Esophagus muscularis mucosa (tissue), 4 donors: Measurements from ENCODE around the gene LBP. TPM values are rescaled to one million over a fixed set of nuclear protein-coding genes. Genes with fewer than 3 reads are reported as not detected.

Source experiments
- DNase-seq: peaks from one replicate; pipeline ENCODE4 v3.0.0-alpha.2; 2017; ENCODE audit errors: extremely low spot score
- H3K27ac ChIP-seq, 4 donors: fragments of 200-600 bp; sonication (generic); replicated peaks in 1 of 4; 1 replicate in 3 of 4; 2 replicates in 1 of 4; pipeline ENCODE4 v1.5.1; 2016 to 2019; ENCODE audit warnings: mild to moderate bottlenecking in 1 of 4
- H3K27me3 ChIP-seq, 4 donors: fragments of 200-600 bp; sonication (generic); one replicate each; pipeline versions ENCODE4 v1.5.1 to v1.6.0; 2016 to 2019
- H3K36me3 ChIP-seq, 4 donors: fragments of 200-600 bp; sonication (generic); one replicate each; pipeline ENCODE4 v1.5.1; 2016 to 2019
- H3K4me1 ChIP-seq, 4 donors: fragments of 200-600 bp; sonication (generic); one replicate each; pipeline ENCODE4 v1.5.1; 2016 to 2019
- H3K4me3 ChIP-seq, 4 donors: fragments of 200-600 bp; sonication (generic); 1 replicate in 2 of 4; 2 replicates in 2 of 4; pipeline ENCODE4 v1.5.1; 2016 to 2019; ENCODE audit warnings: mild to moderate bottlenecking in 4 of 4, moderate library complexity in 1 of 4
- H3K9me3 ChIP-seq, 4 donors: fragments of 200-600 bp; sonication (generic); 1 replicate in 3 of 4; 2 replicates in 1 of 4; pipeline ENCODE4 v1.5.1; 2016 to 2019
- CTCF ChIP-seq, 3 experiments: fragments of 200-600 bp in 2 of 3; fragments of 450-650 bp in 1 of 3; sonication (generic) in 2 of 3; IDR thresholded peaks; one replicate each; pipeline ENCODE4 v1.5.1; 2017 to 2019; ENCODE audit warnings: antibody characterized with exemption in 3 of 3, mild to moderate bottlenecking in 2 of 3, moderate library complexity in 1 of 3
- EP300 ChIP-seq: sonication (generic); formaldehyde crosslinking; IDR thresholded peaks from one replicate; pipeline ENCODE4 v1.6.1; 2017; ENCODE audit warnings: antibody characterized with exemption
- POLR2A ChIP-seq: fragments of 450-650 bp; IDR thresholded peaks from one replicate; pipeline ENCODE4 v1.6.1; 2017; ENCODE audit warnings: antibody characterized with exemption, moderate library complexity, mild to moderate bottlenecking, low read depth
- POLR2AphosphoS5 ChIP-seq, 2 donors: sonication (generic); formaldehyde crosslinking; IDR thresholded peaks; one replicate each; pipeline ENCODE4 v1.6.1; 2017; ENCODE audit warnings: antibody characterized with exemption in 2 of 2
- WGBS: methylation state at CpG from one replicate; pipeline ENCODE4 v1.1.5; 2018; 5-methylcytosine and 5-hydroxymethylcytosine counted together
- intact Hi-C: fragments of 100-400 bp; cut with DNase I; formaldehyde crosslinking; loops from one replicate; pipeline ENCODE4 v1.15.1; 2023
- total RNA-seq, 4 donors: library from RNA; depleted of rRNA; stranded (reverse); fragments of >200 nt; gene quantifications; one replicate each; pipeline versions ENCODE4 v1.1.0 to v1.2.1, GENCODE V29; 2016

LBP gene
- total RNA-seq, 4 donors from 2014 or later: 0.13 to 0.33 TPM; not detected in 2

GRCh38 chr20:38344107-38344701 is 2.1 kb upstream of the LBP start:
- Histone ChIP-seq H3K9me3 (no peaks in the 10 kb centered on the region), H3K27ac (no peak overlapping the region), H3K4me1 (no peaks in the 10 kb centered on the region), H3K27me3 (peaks cover 0 to 9% (median 0%) of the 10 kb centered on the region in 4 donors), H3K36me3 (no peaks in the 10 kb centered on the region), H3K4me3 (no peak overlapping the region)
- DNase-seq: no peak
- intact Hi-C loops: no loop called here
- no peak for TF ChIP-seq POLR2A
- TF ChIP-seq POLR2AphosphoS5 (IDR thresholded peaks at IDR 0.05): no peak
- TF ChIP-seq EP300: no peak
- TF ChIP-seq CTCF (IDR thresholded peaks at IDR 0.05): no peak
- 79% methylated on average over 4 of the region's 5 CpGs for WGBS

DNA sequence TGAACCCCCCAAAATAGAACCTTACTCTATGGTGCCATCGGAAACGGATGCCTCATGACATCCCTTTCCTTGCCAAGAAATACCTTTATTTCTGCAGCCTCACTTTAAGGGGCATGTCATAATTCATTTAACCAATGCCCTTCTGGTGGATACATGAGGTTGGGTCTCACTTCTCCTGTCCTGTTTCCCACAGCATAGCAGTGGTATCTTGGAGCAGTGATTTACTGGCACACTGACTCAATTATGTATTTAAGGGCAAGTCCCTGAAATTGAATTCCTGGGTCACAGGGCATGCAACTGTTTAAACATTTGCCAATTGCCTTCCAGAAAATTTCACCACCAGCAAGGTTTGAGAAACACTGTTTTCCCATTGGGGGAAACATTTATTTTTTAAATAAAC is 639 bp upstream of the LBP start:
- H3K27ac ChIP-seq: no peak overlapping the region
- H3K4me1 ChIP-seq: peaks cover 0 to under 1% (median 0%) of the 10 kb centered on the region in 4 donors
- 8% methylated on average over 2 of the region's 2 CpGs for WGBS
- no peak overlapping the region for H3K4me3 ChIP-seq
- H3K27me3 ChIP-seq: peaks cover 0 to 13% (median 0%) of the 10 kb centered on the region in 4 donors
- intact Hi-C loops: no loop called here
- no peak for DNase-seq
- no peaks in the 10 kb centered on the region for H3K36me3 ChIP-seq
- TF ChIP-seq CTCF (IDR thresholded peaks at IDR 0.05) (no peak), POLR2A (no peak), POLR2AphosphoS5 (IDR thresholded peaks at IDR 0.05) (no peak), EP300 (no peak)
- H3K9me3 ChIP-seq: no peaks in the 10 kb centered on the region

GRCh38 chr20:38346741-38347140 is 459 bp downstream of the LBP start:
- Histone ChIP-seq H3K27ac (no peak overlapping the region), H3K27me3 (peaks cover 0 to 13% (median 0%) of the 10 kb centered on the region in 4 donors), H3K36me3 (no peaks in the 10 kb centered on the region), H3K4me3 (no peak overlapping the region), H3K4me1 (peaks cover 0 to 8% (median 0%) of the 10 kb centered on the region in 4 donors), H3K9me3 (no peaks in the 10 kb centered on the region)
- TF ChIP-seq POLR2A (no peak), CTCF (IDR thresholded peaks at IDR 0.05) (no peak), POLR2AphosphoS5 (IDR thresholded peaks at IDR 0.05) (no peak), EP300 (no peak)
- WGBS: 85% methylated on average over 4 of the region's 4 CpGs
- no peak for DNase-seq
- intact Hi-C loops: no loop called here

DNA sequence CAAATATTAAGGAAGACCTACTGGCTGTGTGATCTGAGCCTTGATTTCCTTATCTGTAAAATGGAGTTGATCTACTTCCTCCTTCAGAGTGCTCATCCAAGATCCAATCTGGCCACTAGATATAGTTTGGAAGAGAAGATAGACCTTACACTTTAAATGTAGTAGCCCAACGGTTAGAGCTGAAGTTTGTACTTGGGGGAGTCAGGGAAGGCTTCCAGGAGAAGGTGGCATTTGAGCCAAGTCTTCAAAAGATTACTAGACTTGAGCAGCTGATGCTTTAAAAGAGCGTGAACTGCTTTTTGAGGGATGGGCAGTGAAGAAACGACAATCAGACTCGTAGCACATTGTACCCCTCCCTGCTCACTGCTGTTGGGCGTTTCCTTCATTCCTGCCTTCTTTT is 3.6 kb downstream of the LBP start:
- no peaks in the 10 kb centered on the region for H3K9me3 ChIP-seq
- peaks cover 0 to 13% (median 0%) of the 10 kb centered on the region in 4 donors for H3K27me3 ChIP-seq
- no peak overlapping the region for H3K27ac ChIP-seq
- H3K36me3 ChIP-seq: no peaks in the 10 kb centered on the region
- WGBS: 82% methylated on average over 5 of the region's 5 CpGs
- DNase-seq: no peak
- intact Hi-C loops: no loop called here
- H3K4me3 ChIP-seq: no peak overlapping the region
- TF ChIP-seq CTCF (IDR thresholded peaks at IDR 0.05) (no peak), POLR2A (no peak), POLR2AphosphoS5 (IDR thresholded peaks at IDR 0.05) (no peak), EP300 (no peak)
- H3K4me1 ChIP-seq: peaks cover 0 to 8% (median 0%) of the 10 kb centered on the region in 4 donors
